ENCODE data around the gene PRRG2. TPM values are rescaled to one million over a fixed set of nuclear protein-coding genes. Genes with fewer than 3 reads are reported as not detected.

The PRRG2 gene
- total RNA-seq, 1 donor from 2014 or later = 1.6 TPM

- DNase-seq (ENCODE audit: extremely low read depth, low read depth, low spot score) = no peak
These were observed 55.3 kb downstream of the PRRG2 start for GRCh38 chr19:49636233-49636932.

GRCh38 chr19:49637821-49638738, 57.0 kb downstream of the PRRG2 start:
- no peak for DNase-seq (ENCODE audit: extremely low read depth, low read depth, low spot score)

GRCh38 chr19:49639401-49640112, 58.4 kb downstream of the PRRG2 start:
- DNase-seq (ENCODE audit: extremely low read depth, low read depth, low spot score) = no peak

- DNase-seq (ENCODE audit: extremely low read depth, low read depth, low spot score) = peak; percentile 98
These were observed 59.2 kb downstream of the PRRG2 start, which contains the start of gene RRAS for GRCh38 chr19:49640113-49640898. Gene RRAS (minus strand): TSS chr19:49640143. CDS start chr19:49640098, 45 bp downstream.

Other genes with a start within 250 kb of the PRRG2 start
- not detected in 2 replicates for gene CD37, start 245.9 kb upstream of the PRRG2 start, total RNA-seq
- 55.2 and 58.0 TPM in 2 replicates for gene TEAD2, start 218.9 kb upstream of the PRRG2 start, total RNA-seq
- gene DKKL1, start 217.4 kb upstream of the PRRG2 start, total RNA-seq = 0.19 and 1.6 TPM in 2 replicates
- not detected in 2 replicates for gene KASH5, start 193.1 kb upstream of the PRRG2 start, total RNA-seq
- gene PTH2, start 157.9 kb upstream of the PRRG2 start, total RNA-seq = not detected in 2 replicates
- gene GFY, start 155.9 kb upstream of the PRRG2 start, total RNA-seq = not detected in 2 replicates
- gene SLC17A7, start 139.8 kb upstream of the PRRG2 start, total RNA-seq = not detected in 2 replicates
- 66.3 and 85.3 TPM in 2 replicates for gene PIH1D1, start 129.5 kb upstream of the PRRG2 start, total RNA-seq
- 50.8 and 51.3 TPM in 2 replicates for gene ALDH16A1, start 128.1 kb upstream of the PRRG2 start, total RNA-seq
- gene FLT3LG, start 107.1 kb upstream of the PRRG2 start, total RNA-seq = 3.1 and 4.4 TPM in 2 replicates
- 1,767 and 2,462 TPM in 2 replicates for gene RPL13A, start 93.7 kb upstream of the PRRG2 start, total RNA-seq
- 3,090 and 4,095 TPM in 2 replicates for gene RPS11, start 84.9 kb upstream of the PRRG2 start, total RNA-seq
- gene FCGRT, start 68.7 kb upstream of the PRRG2 start, total RNA-seq = 167 and 217 TPM in 2 replicates
- gene RCN3, start 53.3 kb upstream of the PRRG2 start, total RNA-seq = 71.5 and 95.5 TPM in 2 replicates
- 79.9 and 91.1 TPM in 2 replicates for gene NOSIP, start 760 bp upstream of the PRRG2 start, total RNA-seq
- 13.4 and 26.1 TPM in 2 replicates for gene PRR12, start 9.9 kb downstream of the PRRG2 start, total RNA-seq
- 110 and 120 TPM in 2 replicates for gene RRAS, start 58.8 kb downstream of the PRRG2 start, total RNA-seq
- gene SCAF1, start 60.9 kb downstream of the PRRG2 start, total RNA-seq = 47.0 and 68.6 TPM in 2 replicates
- gene IRF3, start 84.5 kb downstream of the PRRG2 start, total RNA-seq = 36.9 and 46.9 TPM in 2 replicates
- 18.6 and 21.2 TPM in 2 replicates for gene BCL2L12, start 84.6 kb downstream of the PRRG2 start, total RNA-seq
- gene PRMT1, start 96.0 kb downstream of the PRRG2 start, total RNA-seq = 266 and 283 TPM in 2 replicates
- gene ADM5, start 108.3 kb downstream of the PRRG2 start, total RNA-seq = 1.5 and 1.8 TPM in 2 replicates
- gene CPT1C, start 109.8 kb downstream of the PRRG2 start, total RNA-seq = 18.6 and 28.4 TPM in 2 replicates
- not detected in 2 replicates for gene TSKS, start 182.0 kb downstream of the PRRG2 start, total RNA-seq
- gene AP2A1, start 185.7 kb downstream of the PRRG2 start, total RNA-seq = 146 and 147 TPM in 2 replicates
- gene FUZ, start 232.0 kb downstream of the PRRG2 start, total RNA-seq = 10.0 and 14.5 TPM in 2 replicates
- 35.3 and 47.6 TPM in 2 replicates for gene MED25, start 237.0 kb downstream of the PRRG2 start, total RNA-seq

Data from glomerular endothelial cell (primary cell).